Stimulated activated CD4-positive, alpha-beta T cell treated with anti-CD3 and anti-CD28 coated beads, Interleukin-2, amount 100 ng/mL, for 48 hours (primary cell): ENCODE results near the gene PPP1CB.

Experiments
- DNase-seq, 2 donors: peaks; one replicate each; pipeline ENCODE4 v3.0.0-alpha.2; 2020

PPP1CB gene

GRCh38 chr2:28745876-28746275, 5.8 kb upstream of the PPP1CB start:
- DNase-seq: no peak

GRCh38 chr2:28746429-28747111, 5.1 kb upstream of the PPP1CB start:
- DNase-seq: no peak

GRCh38 chr2:28747714-28748113, 3.9 kb upstream of the PPP1CB start:
- DNase-seq: no peak

- DNase-seq: no peak
These were observed 3.5 kb upstream of the PPP1CB start for GRCh38 chr2:28748176-28748575.

- DNase-seq: no peak
These were observed 2.7 kb upstream of the PPP1CB start for GRCh38 chr2:28748941-28749340.

GRCh38 chr2:28749526-28749925, 2.1 kb upstream of the PPP1CB start:
- DNase-seq: no peak

GRCh38 chr2:28750316-28751251, 1.0 kb upstream of the PPP1CB start:
- peak in 1 of 2 donors; percentile 13 for DNase-seq

GRCh38 chr2:28751956-28752630, 463 bp downstream of the PPP1CB start:
- peak; percentile 13 to 62 for DNase-seq

GRCh38 chr2:28752631-28753376, 1.2 kb downstream of the PPP1CB start:
- no peak for DNase-seq

- DNase-seq: no peak
These were observed 2.7 kb downstream of the PPP1CB start for GRCh38 chr2:28754321-28754720.

GRCh38 chr2:28755421-28755820, 3.8 kb downstream of the PPP1CB start:
- DNase-seq: no peak

GRCh38 chr2:28758459-28758858, 6.8 kb downstream of the PPP1CB start:
- DNase-seq: no peak

- no peak for DNase-seq
These were observed 9.8 kb downstream of the PPP1CB start for GRCh38 chr2:28761420-28761819.

GRCh38 chr2:28764909-28765711, 13.5 kb downstream of the PPP1CB start:
- no peak for DNase-seq

- DNase-seq: no peak
These were observed 14.4 kb downstream of the PPP1CB start for GRCh38 chr2:28766070-28766469.

GRCh38 chr2:28767337-28767736, 15.7 kb downstream of the PPP1CB start:
- DNase-seq: no peak

- DNase-seq: no peak
These were observed 16.8 kb downstream of the PPP1CB start for GRCh38 chr2:28768422-28768821.

GRCh38 chr2:28768952-28769351, 17.3 kb downstream of the PPP1CB start:
- no peak for DNase-seq

GRCh38 chr2:28772351-28772750, 20.7 kb downstream of the PPP1CB start:
- no peak for DNase-seq

- DNase-seq: no peak
These were observed 24.8 kb downstream of the PPP1CB start for GRCh38 chr2:28776471-28776870.

- DNase-seq: no peak
These were observed 26.8 kb downstream of the PPP1CB start for GRCh38 chr2:28778392-28778791.

- DNase-seq: no peak
These were observed 27.4 kb downstream of the PPP1CB start for GRCh38 chr2:28779001-28779400.
